ENCODE results near the gene ZBTB46.

The ZBTB46 gene

GRCh38 chr20:63704749-63705117, 126.3 kb downstream of the ZBTB46 start:
- DNase-seq (ENCODE audit: low spot score): peak; percentile 1

- DNase-seq (ENCODE audit: low spot score): no peak
Measured at GRCh38 chr20:63703976-63704748, 126.9 kb downstream of the ZBTB46 start.

- peak; percentile 1 for DNase-seq (ENCODE audit: low spot score)
Measured at GRCh38 chr20:63703471-63703975, 127.5 kb downstream of the ZBTB46 start.

- peak; percentile 1 for DNase-seq (ENCODE audit: low spot score)
Measured at GRCh38 chr20:63702751-63703470, 128.2 kb downstream of the ZBTB46 start.

- DNase-seq (ENCODE audit: low spot score): peak; percentile 1
Measured at GRCh38 chr20:63702036-63702665, 128.9 kb downstream of the ZBTB46 start.

GRCh38 chr20:63701329-63702035, 129.6 kb downstream of the ZBTB46 start:
- DNase-seq (ENCODE audit: low spot score): peak; percentile 1

GRCh38 chr20:63701051-63701328, 130.1 kb downstream of the ZBTB46 start:
- DNase-seq (ENCODE audit: low spot score): no peak

- DNase-seq (ENCODE audit: low spot score): no peak
Measured at GRCh38 chr20:63700199-63701050, 130.6 kb downstream of the ZBTB46 start.

- DNase-seq (ENCODE audit: low spot score): no peak
Measured at GRCh38 chr20:63699466-63700198, 131.4 kb downstream of the ZBTB46 start.

GRCh38 chr20:63698739-63699465, 132.2 kb downstream of the ZBTB46 start:
- no peak for DNase-seq (ENCODE audit: low spot score)

GRCh38 chr20:63697868-63698545, 133.1 kb downstream of the ZBTB46 start:
- no peak for DNase-seq (ENCODE audit: low spot score)

GRCh38 chr20:63697357-63697867, 133.7 kb downstream of the ZBTB46 start:
- DNase-seq (ENCODE audit: low spot score): no peak

- DNase-seq (ENCODE audit: low spot score): no peak
Measured at GRCh38 chr20:63696628-63697356, 134.3 kb downstream of the ZBTB46 start, which contains the start of gene TNFRSF6B. Gene TNFRSF6B, plus strand, starts transcription at chr20:63696652. Its CDS starts 116 bp downstream, at chr20:63696768.

GRCh38 chr20:63696306-63696627, 134.8 kb downstream of the ZBTB46 start:
- no peak for DNase-seq (ENCODE audit: low spot score)

- no peak for DNase-seq (ENCODE audit: low spot score)
Measured at GRCh38 chr20:63695424-63696305, 135.4 kb downstream of the ZBTB46 start.

GRCh38 chr20:63694584-63695423, 136.3 kb downstream of the ZBTB46 start:
- DNase-seq (ENCODE audit: low spot score): no peak

Measured in Ammon's horn (tissue), 1 donor.